Measurements from ENCODE around the gene CNTN4.

CNTN4 gene

DNA sequence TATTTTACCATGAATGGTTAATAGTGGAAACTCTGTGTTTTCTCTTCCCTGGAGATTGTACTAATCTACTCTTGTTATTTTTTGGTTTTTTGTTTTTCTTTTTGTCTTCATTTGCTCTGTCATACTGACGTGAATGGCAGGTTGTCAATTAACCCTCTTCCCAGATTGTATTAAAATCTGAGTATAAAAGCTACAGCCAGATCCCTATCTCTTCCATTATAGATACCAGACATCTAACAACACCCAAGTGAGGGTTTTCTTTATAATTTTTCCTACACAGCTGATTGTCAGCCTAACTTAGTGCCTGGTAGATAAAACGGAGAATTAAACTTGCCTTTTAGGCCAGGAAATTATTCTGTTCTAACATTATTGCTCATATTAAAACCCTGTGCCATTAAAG lies 848.9 kb downstream of the CNTN4 start:
- Histone ChIP-seq H3K27ac (replicated peaks; ENCODE audit: low read length) (no peak overlapping the region), H3K36me3 (replicated peaks in 1 of 2; ENCODE audit: control insufficient read depth in 2 of 2, insufficient read depth in 2 of 2, low read length in 2 of 2) (no peaks in the 10 kb centered on the region), H3K27me3 (ENCODE audit: control insufficient read depth in 3 of 3, insufficient read depth in 3 of 3, low read depth in 1 of 3, low read length in 3 of 3) (no peaks in the 10 kb centered on the region), H3K9me3 (replicated peaks in 1 of 2; ENCODE audit: control insufficient read depth in 2 of 2, insufficient read depth in 1 of 2, low read depth in 1 of 2, low read length in 2 of 2) (no peaks in the 10 kb centered on the region), H2AFZ (ENCODE audit: low read length) (no peak overlapping the region), H4K8ac (ENCODE audit: low read depth, low read length) (no peak overlapping the region), H2BK12ac (ENCODE audit: low read length) (no peak overlapping the region), H3K4ac (ENCODE audit: low read length) (no peak overlapping the region), H3K4me1 (ENCODE audit: control insufficient read depth in 2 of 2, insufficient read depth in 1 of 2, low read depth in 1 of 2, low read length in 2 of 2) (peaks cover 0 to 2% of the 10 kb centered on the region in 2 donors), H3K9ac (ENCODE audit: low read depth, low read length, poor library complexity) (no peak overlapping the region), H4K91ac (ENCODE audit: low read depth, low read length, poor library complexity) (no peak overlapping the region), H2BK120ac (ENCODE audit: low read depth, low read length) (no peak overlapping the region), H3K4me2 (ENCODE audit: insufficient read depth, low read length, poor library complexity, severe bottlenecking) (no peak overlapping the region), H2AK5ac (ENCODE audit: low read depth, low read length) (no peak overlapping the region), H3K18ac (ENCODE audit: low read length) (no peak overlapping the region), H3K4me3 (ENCODE audit: low read length in 2 of 2) (no peak overlapping the region), H3K23ac (ENCODE audit: low read depth, low read length, poor library complexity) (no peak overlapping the region), H3K14ac (ENCODE audit: low read length) (no peak overlapping the region), H2BK15ac (ENCODE audit: low read length) (no peak overlapping the region), H3K79me1 (ENCODE audit: low read depth, low read length) (no peaks in the 10 kb centered on the region), H2BK5ac (ENCODE audit: low read length) (no peak overlapping the region)
- WGBS, 2 donors (ENCODE audit: extremely low coverage in 2 of 2, insufficient read length in 2 of 2, insufficient replicate concordance in 1 of 2): no CpG with 5 or more reads among the region's 2 CpGs
- no peak for DNase-seq (ENCODE audit: low spot score)

DNA sequence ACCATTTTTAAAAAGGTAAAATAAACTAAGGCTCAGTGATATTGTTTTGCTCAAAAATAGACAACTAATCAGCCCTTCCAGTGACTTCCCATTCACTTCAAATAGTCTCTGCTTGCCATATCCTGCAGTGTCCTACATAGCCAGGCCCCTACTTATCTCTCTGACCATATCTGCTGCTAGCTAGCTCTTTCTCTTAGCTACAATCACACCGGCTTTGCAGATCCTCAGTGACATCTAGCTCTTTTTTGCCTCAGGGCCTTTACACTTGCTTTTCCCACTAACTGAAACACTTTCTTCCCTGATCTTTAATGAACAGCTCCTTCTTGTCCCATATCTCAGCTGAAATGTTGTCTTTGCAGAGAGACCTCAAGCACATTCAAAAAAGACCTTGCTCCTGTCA lies 850.2 kb downstream of the CNTN4 start:
- DNase-seq (ENCODE audit: low spot score): no peak
- no peak overlapping the region for H3K9ac ChIP-seq (ENCODE audit: low read depth, low read length, poor library complexity)
- no peaks in the 10 kb centered on the region for H3K79me1 ChIP-seq (ENCODE audit: low read depth, low read length)
- H3K4ac ChIP-seq (ENCODE audit: low read length): no peak overlapping the region
- no peak overlapping the region for H4K8ac ChIP-seq (ENCODE audit: low read depth, low read length)
- H2AFZ ChIP-seq (ENCODE audit: low read length): no peak overlapping the region
- H2BK15ac ChIP-seq (ENCODE audit: low read length): no peak overlapping the region
- H3K4me3 ChIP-seq (ENCODE audit: low read length in 2 of 2): no peak overlapping the region
- H2BK12ac ChIP-seq (ENCODE audit: low read length): no peak overlapping the region
- no peak overlapping the region for H3K18ac ChIP-seq (ENCODE audit: low read length)
- no peaks in the 10 kb centered on the region for H3K27me3 ChIP-seq (ENCODE audit: control insufficient read depth in 3 of 3, insufficient read depth in 3 of 3, low read depth in 1 of 3, low read length in 3 of 3)
- H3K27ac ChIP-seq (replicated peaks; ENCODE audit: low read length): no peak overlapping the region
- no peak overlapping the region for H3K23ac ChIP-seq (ENCODE audit: low read depth, low read length, poor library complexity)
- H4K91ac ChIP-seq (ENCODE audit: low read depth, low read length, poor library complexity): no peak overlapping the region
- H2BK5ac ChIP-seq (ENCODE audit: low read length): no peak overlapping the region
- H3K36me3 ChIP-seq (replicated peaks in 1 of 2; ENCODE audit: control insufficient read depth in 2 of 2, insufficient read depth in 2 of 2, low read length in 2 of 2): no peaks in the 10 kb centered on the region
- H3K9me3 ChIP-seq (replicated peaks in 1 of 2; ENCODE audit: control insufficient read depth in 2 of 2, insufficient read depth in 1 of 2, low read depth in 1 of 2, low read length in 2 of 2): no peaks in the 10 kb centered on the region
- no peak overlapping the region for H3K14ac ChIP-seq (ENCODE audit: low read length)
- no peak overlapping the region for H3K4me2 ChIP-seq (ENCODE audit: insufficient read depth, low read length, poor library complexity, severe bottlenecking)
- no CpG with 5 or more reads among the region's 1 CpG for WGBS, 2 donors (ENCODE audit: extremely low coverage in 2 of 2, insufficient read length in 2 of 2, insufficient replicate concordance in 1 of 2)
- H3K4me1 ChIP-seq (ENCODE audit: control insufficient read depth in 2 of 2, insufficient read depth in 1 of 2, low read depth in 1 of 2, low read length in 2 of 2): peaks cover 0 to 2% of the 10 kb centered on the region in 2 donors
- no peak overlapping the region for H2AK5ac ChIP-seq (ENCODE audit: low read depth, low read length)
- no peak overlapping the region for H2BK120ac ChIP-seq (ENCODE audit: low read depth, low read length)

DNA sequence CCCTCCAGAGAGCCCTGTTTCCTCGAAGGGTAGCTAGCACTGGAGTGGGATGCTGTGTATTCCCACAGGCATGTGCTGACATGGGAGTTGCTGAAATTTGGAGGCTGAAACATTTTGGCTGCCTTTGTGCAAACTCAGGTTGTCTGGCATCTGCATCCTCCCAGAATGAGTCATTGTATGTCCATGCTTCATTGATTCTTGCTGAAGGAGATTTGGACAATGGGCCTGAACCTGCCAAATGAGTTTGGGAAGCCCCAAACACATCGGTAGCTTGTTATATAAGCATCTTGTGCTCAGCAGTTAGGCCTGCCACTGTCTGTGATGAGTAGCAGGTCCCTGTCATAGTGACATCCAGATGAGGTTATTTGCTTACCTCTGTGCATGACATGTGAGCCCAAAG lies 851.5 kb downstream of the CNTN4 start:
- H3K4ac ChIP-seq (ENCODE audit: low read length): no peak overlapping the region
- H4K8ac ChIP-seq (ENCODE audit: low read depth, low read length): no peak overlapping the region
- H3K4me1 ChIP-seq (ENCODE audit: control insufficient read depth in 2 of 2, insufficient read depth in 1 of 2, low read depth in 1 of 2, low read length in 2 of 2): peaks cover 0 to 2% of the 10 kb centered on the region in 2 donors
- H3K27me3 ChIP-seq (ENCODE audit: control insufficient read depth in 3 of 3, insufficient read depth in 3 of 3, low read depth in 1 of 3, low read length in 3 of 3): no peaks in the 10 kb centered on the region
- no peak overlapping the region for H2AK5ac ChIP-seq (ENCODE audit: low read depth, low read length)
- H3K9me3 ChIP-seq (replicated peaks in 1 of 2; ENCODE audit: control insufficient read depth in 2 of 2, insufficient read depth in 1 of 2, low read depth in 1 of 2, low read length in 2 of 2): no peaks in the 10 kb centered on the region
- H3K18ac ChIP-seq (ENCODE audit: low read length): no peak overlapping the region
- H3K79me1 ChIP-seq (ENCODE audit: low read depth, low read length): no peaks in the 10 kb centered on the region
- H3K14ac ChIP-seq (ENCODE audit: low read length): no peak overlapping the region
- H3K36me3 ChIP-seq (replicated peaks in 1 of 2; ENCODE audit: control insufficient read depth in 2 of 2, insufficient read depth in 2 of 2, low read length in 2 of 2): no peaks in the 10 kb centered on the region
- H4K91ac ChIP-seq (ENCODE audit: low read depth, low read length, poor library complexity): no peak overlapping the region
- H2BK12ac ChIP-seq (ENCODE audit: low read length): no peak overlapping the region
- no peak overlapping the region for H3K4me3 ChIP-seq (ENCODE audit: low read length in 2 of 2)
- H2BK5ac ChIP-seq (ENCODE audit: low read length): no peak overlapping the region
- no peak overlapping the region for H3K23ac ChIP-seq (ENCODE audit: low read depth, low read length, poor library complexity)
- DNase-seq (ENCODE audit: low spot score): no peak
- H3K4me2 ChIP-seq (ENCODE audit: insufficient read depth, low read length, poor library complexity, severe bottlenecking): no peak overlapping the region
- no peak overlapping the region for H2BK15ac ChIP-seq (ENCODE audit: low read length)
- no peak overlapping the region for H3K9ac ChIP-seq (ENCODE audit: low read depth, low read length, poor library complexity)
- no peak overlapping the region for H2AFZ ChIP-seq (ENCODE audit: low read length)
- no CpG with 5 or more reads among the region's 2 CpGs for WGBS, 2 donors (ENCODE audit: extremely low coverage in 2 of 2, insufficient read length in 2 of 2, insufficient replicate concordance in 1 of 2)
- no peak overlapping the region for H2BK120ac ChIP-seq (ENCODE audit: low read depth, low read length)
- H3K27ac ChIP-seq (replicated peaks; ENCODE audit: low read length): no peak overlapping the region

DNA sequence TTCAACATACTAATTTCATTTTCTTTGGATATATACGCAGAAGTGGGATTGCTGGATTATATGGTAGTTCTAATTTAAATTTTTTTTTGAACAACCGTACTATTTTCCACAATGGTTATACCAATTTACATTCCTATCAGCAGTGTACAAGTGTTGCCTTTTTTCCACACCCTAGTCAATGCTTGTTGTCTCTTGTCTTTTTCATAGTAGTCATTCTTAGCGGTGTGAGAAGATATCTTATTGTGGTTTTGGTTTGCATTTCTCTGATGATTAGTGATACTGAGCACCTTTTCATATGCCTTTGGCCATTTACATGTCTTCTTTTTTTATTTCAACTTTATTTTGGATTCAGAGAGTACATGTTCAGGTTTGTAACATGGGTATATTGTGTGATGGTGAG lies 858.4 kb downstream of the CNTN4 start:
- H3K23ac ChIP-seq (ENCODE audit: low read depth, low read length, poor library complexity): no peak overlapping the region
- no peak overlapping the region for H3K4me3 ChIP-seq (ENCODE audit: low read length in 2 of 2)
- H3K79me1 ChIP-seq (ENCODE audit: low read depth, low read length): no peaks in the 10 kb centered on the region
- H3K4ac ChIP-seq (ENCODE audit: low read length): no peak overlapping the region
- WGBS, 2 donors (ENCODE audit: extremely low coverage in 2 of 2, insufficient read length in 2 of 2, insufficient replicate concordance in 1 of 2): no CpG with 5 or more reads among the region's 3 CpGs
- no peak overlapping the region for H2AFZ ChIP-seq (ENCODE audit: low read length)
- H3K27me3 ChIP-seq (ENCODE audit: control insufficient read depth in 3 of 3, insufficient read depth in 3 of 3, low read depth in 1 of 3, low read length in 3 of 3): no peaks in the 10 kb centered on the region
- no peak overlapping the region for H2BK5ac ChIP-seq (ENCODE audit: low read length)
- H2AK5ac ChIP-seq (ENCODE audit: low read depth, low read length): no peak overlapping the region
- no peak overlapping the region for H3K9ac ChIP-seq (ENCODE audit: low read depth, low read length, poor library complexity)
- no peaks in the 10 kb centered on the region for H3K36me3 ChIP-seq (replicated peaks in 1 of 2; ENCODE audit: control insufficient read depth in 2 of 2, insufficient read depth in 2 of 2, low read length in 2 of 2)
- no peak overlapping the region for H2BK12ac ChIP-seq (ENCODE audit: low read length)
- H2BK15ac ChIP-seq (ENCODE audit: low read length): no peak overlapping the region
- H2BK120ac ChIP-seq (ENCODE audit: low read depth, low read length): no peak overlapping the region
- DNase-seq (ENCODE audit: low spot score): no peak
- H3K14ac ChIP-seq (ENCODE audit: low read length): no peak overlapping the region
- no peak overlapping the region for H4K91ac ChIP-seq (ENCODE audit: low read depth, low read length, poor library complexity)
- no peak overlapping the region for H3K18ac ChIP-seq (ENCODE audit: low read length)
- H3K27ac ChIP-seq (replicated peaks; ENCODE audit: low read length): no peak overlapping the region
- peaks cover 0 to 2% of the 10 kb centered on the region in 2 donors for H3K4me1 ChIP-seq (ENCODE audit: control insufficient read depth in 2 of 2, insufficient read depth in 1 of 2, low read depth in 1 of 2, low read length in 2 of 2)
- no peak overlapping the region for H4K8ac ChIP-seq (ENCODE audit: low read depth, low read length)
- no peak overlapping the region for H3K4me2 ChIP-seq (ENCODE audit: insufficient read depth, low read length, poor library complexity, severe bottlenecking)
- no peaks in the 10 kb centered on the region for H3K9me3 ChIP-seq (replicated peaks in 1 of 2; ENCODE audit: control insufficient read depth in 2 of 2, insufficient read depth in 1 of 2, low read depth in 1 of 2, low read length in 2 of 2)

Measured in neuronal stem cell (in vitro differentiated cells).